HEK293 (cell line): Measurements from ENCODE around the gene GRHL3.

Experiments used
- BCL11A ChIP-seq: fragments of 450-650 bp; formaldehyde crosslinking; IDR thresholded peaks from 2 replicates; pipeline ENCODE4 v1.5.1; 2016; ENCODE audit warnings: low read depth, missing biosample characterization, missing genetic modification characterization
- CTCF ChIP-seq: fragments of 450-650 bp; formaldehyde crosslinking; IDR thresholded peaks from 2 replicates; pipeline ENCODE4 v1.5.1; 2016; ENCODE audit warnings: missing biosample characterization, missing genetic modification characterization
- GLIS2 ChIP-seq: fragments of 450-650 bp; formaldehyde crosslinking; IDR thresholded peaks from 2 replicates; pipeline ENCODE4 v1.5.1; 2016; ENCODE audit warnings: missing biosample characterization, missing genetic modification characterization
- KLF16 ChIP-seq: fragments of 450-650 bp; formaldehyde crosslinking; IDR thresholded peaks from 2 replicates; pipeline ENCODE4 v1.5.1; 2017; ENCODE audit warnings: missing biosample characterization, missing genetic modification characterization
- MYNN ChIP-seq: fragments of 450-650 bp; formaldehyde crosslinking; IDR thresholded peaks from 2 replicates; pipeline ENCODE4 v1.5.1; 2016; ENCODE audit warnings: missing biosample characterization, missing genetic modification characterization, borderline replicate concordance
- OSR2 ChIP-seq: fragments of 450-650 bp; formaldehyde crosslinking; IDR thresholded peaks from 2 replicates; pipeline ENCODE4 v1.5.1; 2016; ENCODE audit warnings: missing biosample characterization, missing genetic modification characterization
- PRDM10 ChIP-seq: fragments of 450-650 bp; formaldehyde crosslinking; IDR thresholded peaks from 2 replicates; pipeline ENCODE4 v1.5.1; 2016; ENCODE audit warnings: missing biosample characterization, missing genetic modification characterization
- REPIN1 ChIP-seq: fragments of 450-650 bp; formaldehyde crosslinking; IDR thresholded peaks from 2 replicates; pipeline ENCODE4 v1.5.1; 2017; ENCODE audit warnings: missing biosample characterization, missing genetic modification characterization, low read depth
- SETDB1 ChIP-seq: IDR thresholded peaks from one replicate; pipeline ENCODE4 v1.6.1; 2017; ENCODE audit warnings: mild to moderate bottlenecking, low read length, moderate library complexity, mixed read lengths; ENCODE audit not compliant: insufficient read length
- SP2 ChIP-seq: fragments of 450-650 bp; formaldehyde crosslinking; IDR thresholded peaks from 2 replicates; pipeline ENCODE4 v1.5.1; 2016; ENCODE audit warnings: missing biosample characterization, missing genetic modification characterization
- ZBTB49 ChIP-seq: fragments of 450-650 bp; formaldehyde crosslinking; IDR thresholded peaks from 2 replicates; pipeline ENCODE4 v1.5.1; 2016; ENCODE audit warnings: missing biosample characterization, missing genetic modification characterization, low read depth
- ZFP37 ChIP-seq: fragments of 450-650 bp; formaldehyde crosslinking; IDR thresholded peaks from 2 replicates; pipeline ENCODE4 v1.5.1; 2016; ENCODE audit warnings: missing biosample characterization, missing genetic modification characterization
- ZNF10 ChIP-seq: fragments of 450-650 bp; formaldehyde crosslinking; IDR thresholded peaks from 2 replicates; pipeline ENCODE4 v1.5.1; 2017; ENCODE audit warnings: missing biosample characterization, missing genetic modification characterization

GRCh38 chr1:24297187-24297851 lies 21.8 kb upstream of the GRHL3 start:
- TF ChIP-seq CTCF (tag by site-specific recombination), result no peak
- peak; percentile 80 for TF ChIP-seq OSR2 (tag by site-specific recombination)
- no peak for TF ChIP-seq ZNF10 (tag by site-specific recombination)
- TF ChIP-seq SETDB1, result no peak
- no peak for TF ChIP-seq ZBTB49 (tag by site-specific recombination)
- no peak for TF ChIP-seq KLF16 (tag by site-specific recombination)
- no peak for TF ChIP-seq SP2 (tag by site-specific recombination)
- TF ChIP-seq MYNN (tag by site-specific recombination), result no peak
- no peak for TF ChIP-seq ZFP37 (tag by site-specific recombination)
- TF ChIP-seq GLIS2, result no peak
- TF ChIP-seq REPIN1 (tag by site-specific recombination), result no peak
- no peak for TF ChIP-seq PRDM10
- no peak for TF ChIP-seq BCL11A (tag by site-specific recombination)
